DND-41 (cell line): ENCODE data around the gene LYL1.

ENCODE experiments used
- CTCF ChIP-seq: IDR thresholded peaks from 2 replicates; pipeline ENCODE4 v1.5.1; 2012; ENCODE audit warnings: borderline replicate concordance, low read length, moderate library complexity, mild to moderate bottlenecking; ENCODE audit not compliant: poor library complexity, severe bottlenecking; ENCODE audit errors: extremely low read depth
- EZH2 ChIP-seq: IDR thresholded peaks from 3 replicates; pipeline ENCODE4 v1.6.1; 2012; ENCODE audit warnings: borderline replicate concordance, low read depth, mild to moderate bottlenecking, moderate library complexity, low read length, inconsistent platforms; ENCODE audit not compliant: severe bottlenecking

- no peak for TF ChIP-seq CTCF
- no peak for TF ChIP-seq EZH2
These were observed 13.9 kb upstream of the LYL1 start, which contains the start of gene TRMT1 for GRCh38 chr19:13116282-13117175.
